SK-N-MC (cell line): Measurements from ENCODE around the gene LRRC8B.

Experiments used
- FOXP2 ChIP-seq: optimal IDR thresholded peaks from 2 replicates; pipeline ENCODE3; 2011; ENCODE audit warnings: mild to moderate bottlenecking, moderate library complexity; ENCODE audit not compliant: insufficient read depth; ENCODE audit errors: extremely low read length, control extremely low read depth
- POLR2AphosphoS5 ChIP-seq: IDR thresholded peaks from 2 replicates; pipeline ENCODE4 v1.6.1; 2012; ENCODE audit warnings: mild to moderate bottlenecking, low read depth, low read length, borderline replicate concordance

GRCh38 chr1:89525169-89525855, 683 bp downstream of the LRRC8B start:
- TF ChIP-seq POLR2AphosphoS5, result no peak
- no peak for TF ChIP-seq FOXP2
